ENCODE measurements around the gene ATRIP.

DNA sequence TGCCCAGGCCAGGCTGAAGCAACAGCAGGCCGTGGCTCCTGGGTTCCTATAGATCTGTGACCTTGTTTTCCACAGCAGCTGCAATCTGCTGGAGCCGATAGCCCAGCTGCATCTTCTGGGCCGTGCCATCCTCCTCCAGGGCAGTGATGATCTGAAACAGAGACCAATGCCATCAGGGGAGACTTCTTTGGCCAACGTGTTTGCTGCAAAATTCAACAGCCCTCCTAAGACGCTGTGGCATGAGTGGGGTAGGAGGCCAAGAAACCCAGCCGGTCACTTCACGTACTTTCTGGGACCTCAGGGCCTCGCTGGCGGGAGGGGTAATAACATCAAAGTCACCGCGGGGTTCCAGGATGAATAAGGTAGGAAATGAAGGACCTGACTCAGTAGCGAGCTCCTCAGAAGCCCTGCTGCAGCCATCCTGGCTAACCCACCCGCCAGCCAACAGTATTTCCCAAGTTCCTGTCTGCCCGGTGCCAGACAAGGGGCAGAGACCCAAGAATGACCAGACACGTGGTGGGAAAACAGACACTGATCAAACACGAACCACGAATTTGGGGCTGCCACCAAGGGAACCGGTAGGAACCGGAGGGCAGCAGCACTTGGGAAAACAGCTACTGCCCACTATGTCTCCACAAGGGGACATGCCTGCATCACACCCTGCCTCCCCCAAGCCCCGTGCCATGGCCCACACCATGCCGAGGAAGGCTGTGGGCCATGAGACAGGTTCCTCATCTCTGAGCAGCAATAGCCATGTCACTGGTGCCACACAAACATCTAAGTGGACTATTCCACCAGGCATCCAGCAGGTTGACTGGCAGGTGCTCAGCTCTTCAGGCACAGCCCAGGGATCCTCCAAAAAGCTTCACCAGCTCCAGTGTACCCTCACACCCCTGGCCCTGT, 41.8 kb upstream of the ATRIP start:
- no peak for TF ChIP-seq EZH2phosphoT487 (IDR thresholded peaks at IDR 0.05; ENCODE audit: low read depth, severe bottlenecking, unreplicated experiment)
- TF ChIP-seq CTCF (IDR thresholded peaks at IDR 0.05; ENCODE audit: poor library complexity), result no peak
- no peak for TF ChIP-seq EZH2 (IDR thresholded peaks at IDR 0.05; ENCODE audit: borderline replicate concordance)
